H7 (cell line): ENCODE data around the gene HAP1. TPM values are rescaled to one million over a fixed set of nuclear protein-coding genes. Genes with fewer than 3 reads are reported as not detected.
"Not testable (repeated sequence)": the region's sequence is repeated elsewhere in the genome, so short reads cannot be mapped to it uniquely, and the experiment has no call there.

Source experiments
- DNase-seq: peaks from one replicate; pipeline ENCODE4 v3.0.0; 2012
- H3K27me3 ChIP-seq: 2 replicates; pipeline ENCODE4 v1.6.0; 2011; ENCODE audit warnings: mild to moderate bottlenecking, low read length; ENCODE audit not compliant: control insufficient read depth, insufficient read depth
- H3K36me3 ChIP-seq: replicated peaks from 2 replicates; pipeline ENCODE4 v1.5.1; 2011; ENCODE audit warnings: low read length; ENCODE audit not compliant: control insufficient read depth, insufficient read depth
- H3K4me3 ChIP-seq: 2 replicates; pipeline ENCODE4 v1.5.1; 2011; ENCODE audit warnings: low read depth, mild to moderate bottlenecking, control low read depth, low read length, moderate library complexity; ENCODE audit not compliant: insufficient read depth
- total RNA-seq: library from RNA; depleted of rRNA; stranded (reverse); fragments of >200 nt; shearing (Covaris generic); gene quantifications from 2 replicates; pipeline ENCODE4 v1.2.3, GENCODE V29; 2014

HAP1 gene
- total RNA-seq, 1 experiment from 2014 or later: 0.28 TPM

DNA sequence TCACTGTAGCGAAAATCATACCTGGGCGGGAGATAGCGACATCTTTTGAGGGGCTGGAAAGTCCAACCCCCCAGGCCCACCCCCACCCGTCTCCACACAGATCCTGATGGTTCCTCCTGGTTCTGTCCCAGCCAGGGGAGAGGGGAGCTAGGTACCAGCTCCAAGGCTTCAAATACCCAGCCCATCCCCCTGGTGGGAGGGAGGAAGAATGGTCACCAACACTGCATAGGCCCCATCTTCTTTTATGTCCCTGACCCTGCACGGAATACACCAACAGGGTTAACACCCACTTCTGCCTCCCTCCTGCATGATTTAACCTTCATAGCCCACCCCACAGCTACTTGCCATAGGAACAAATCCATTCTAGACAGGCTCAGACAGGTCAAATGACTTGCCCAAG is 9.3 kb downstream of the HAP1 start:
- H3K4me3 ChIP-seq: no peak overlapping the region
- peaks cover 2% of the 10 kb centered on the region; the same call in 1 of the 2 replicates for H3K27me3 ChIP-seq
- peak; percentile 66 for DNase-seq
- no peaks in the 10 kb centered on the region for H3K36me3 ChIP-seq

DNA sequence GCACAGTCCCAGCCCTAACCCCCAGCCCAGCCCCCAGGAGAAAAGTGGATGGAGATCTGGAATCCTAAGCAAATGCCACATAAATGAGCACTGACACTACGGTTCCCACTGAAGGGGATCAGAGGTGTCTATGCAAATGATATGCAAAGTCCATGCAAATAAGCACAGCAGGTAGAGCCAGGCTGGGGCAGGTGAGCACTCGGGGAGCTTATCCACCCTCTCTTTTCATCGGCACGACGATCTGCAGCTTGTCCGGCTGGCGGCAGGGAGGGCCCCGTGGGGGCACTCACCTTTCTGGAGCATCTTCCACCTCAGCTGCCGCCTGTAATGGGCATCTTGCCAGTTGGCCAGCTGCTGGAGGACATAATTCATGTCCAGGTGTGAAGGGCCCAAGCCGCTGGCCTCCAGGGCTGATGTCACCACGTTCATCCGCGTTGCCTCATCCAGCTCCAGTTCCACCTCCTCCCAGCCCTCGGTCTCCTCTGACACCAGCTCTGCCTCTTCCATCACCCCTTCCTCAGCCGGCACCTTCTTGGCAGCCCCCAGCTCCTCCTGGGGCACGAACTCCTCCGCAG is 9.9 kb downstream of the HAP1 start:
- DNase-seq: peak; percentile 72
- H3K36me3 ChIP-seq: no peaks in the 10 kb centered on the region
- no peaks in the 10 kb centered on the region for H3K27me3 ChIP-seq
- H3K4me3 ChIP-seq: no peak overlapping the region

DNA sequence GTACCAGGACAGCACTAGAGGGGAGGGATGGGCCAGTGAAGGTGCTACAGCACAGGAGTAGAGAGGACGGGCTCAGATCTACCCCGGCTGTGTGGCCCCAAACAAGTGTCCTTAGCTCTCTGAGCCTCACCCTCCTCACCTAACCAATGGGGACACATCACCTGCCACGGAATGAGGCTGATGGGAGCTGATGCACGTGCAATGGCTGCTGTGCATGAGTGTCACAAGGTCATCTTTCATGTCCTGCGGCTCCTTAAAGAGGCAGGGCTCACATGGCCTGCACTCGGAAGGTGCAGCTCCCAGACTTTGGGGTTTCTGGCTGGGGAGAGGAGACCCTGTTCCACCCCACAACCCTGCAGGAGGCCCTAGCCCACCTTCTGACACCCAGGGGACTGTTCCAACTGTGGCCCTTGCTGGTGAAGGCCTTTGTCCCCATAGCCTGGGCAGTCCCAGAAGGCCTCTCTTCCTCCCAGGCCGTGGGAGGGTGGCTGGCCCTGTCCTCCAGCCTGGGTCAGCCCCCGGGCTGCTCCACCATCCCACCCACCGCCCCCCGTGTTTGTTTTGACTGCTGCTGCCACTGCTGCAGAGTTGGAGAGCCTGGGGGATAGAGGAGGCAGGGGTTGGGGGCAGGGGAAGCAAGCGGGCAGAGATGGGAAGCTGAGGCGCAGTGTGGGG is 10.5 kb downstream of the HAP1 start:
- DNase-seq: no peak
- H3K4me3 ChIP-seq: no peak overlapping the region
- no peaks in the 10 kb centered on the region for H3K36me3 ChIP-seq
- no peaks in the 10 kb centered on the region for H3K27me3 ChIP-seq

DNA sequence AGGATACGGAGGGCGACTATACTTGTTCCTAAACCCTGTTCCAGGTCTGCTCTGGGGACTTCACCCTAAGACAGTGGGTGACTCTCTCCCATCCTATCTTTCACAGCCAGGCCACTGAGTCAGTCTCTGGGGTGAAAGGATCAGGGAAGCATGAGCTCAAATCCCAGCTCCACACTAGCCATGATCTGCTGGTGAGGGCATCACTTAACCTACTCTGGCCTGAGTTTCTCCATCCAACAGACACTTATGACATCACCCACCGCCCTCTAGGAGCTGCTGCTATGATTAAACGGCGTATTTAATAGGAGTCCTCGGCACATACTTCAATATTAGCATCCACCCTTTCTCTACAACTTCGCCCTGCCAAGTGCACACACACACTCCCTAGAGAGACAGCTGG is 12.2 kb downstream of the HAP1 start:
- DNase-seq: peak; percentile 15
- Histone ChIP-seq H3K36me3 (no peaks in the 10 kb centered on the region), H3K27me3 (no peaks in the 10 kb centered on the region), H3K4me3 (no peak overlapping the region)

DNA sequence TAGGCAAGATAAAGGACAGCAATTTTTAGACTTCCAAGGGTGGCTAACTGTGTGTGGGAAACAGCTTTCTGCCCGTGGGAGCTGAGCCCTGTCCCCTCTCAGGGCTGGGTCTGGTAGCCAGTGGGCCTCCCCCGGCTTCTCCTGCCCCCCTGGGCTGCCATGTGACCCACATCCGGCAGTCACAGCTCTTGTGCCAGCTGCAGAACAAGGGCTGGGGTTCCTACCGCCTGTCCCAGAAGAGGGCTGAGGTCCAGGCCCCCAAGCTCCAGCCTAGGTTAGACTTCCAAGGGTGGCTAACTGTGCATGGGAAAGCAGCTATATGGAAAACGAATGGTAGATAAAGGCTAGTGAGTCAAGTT is 16.2 kb downstream of the HAP1 start:
- peak; percentile 34 for DNase-seq
- Histone ChIP-seq H3K4me3 (no peak overlapping the region), H3K27me3 (peaks cover 3% of the 10 kb centered on the region; the same call in 1 of the 2 replicates), H3K36me3 (no peaks in the 10 kb centered on the region)

DNA sequence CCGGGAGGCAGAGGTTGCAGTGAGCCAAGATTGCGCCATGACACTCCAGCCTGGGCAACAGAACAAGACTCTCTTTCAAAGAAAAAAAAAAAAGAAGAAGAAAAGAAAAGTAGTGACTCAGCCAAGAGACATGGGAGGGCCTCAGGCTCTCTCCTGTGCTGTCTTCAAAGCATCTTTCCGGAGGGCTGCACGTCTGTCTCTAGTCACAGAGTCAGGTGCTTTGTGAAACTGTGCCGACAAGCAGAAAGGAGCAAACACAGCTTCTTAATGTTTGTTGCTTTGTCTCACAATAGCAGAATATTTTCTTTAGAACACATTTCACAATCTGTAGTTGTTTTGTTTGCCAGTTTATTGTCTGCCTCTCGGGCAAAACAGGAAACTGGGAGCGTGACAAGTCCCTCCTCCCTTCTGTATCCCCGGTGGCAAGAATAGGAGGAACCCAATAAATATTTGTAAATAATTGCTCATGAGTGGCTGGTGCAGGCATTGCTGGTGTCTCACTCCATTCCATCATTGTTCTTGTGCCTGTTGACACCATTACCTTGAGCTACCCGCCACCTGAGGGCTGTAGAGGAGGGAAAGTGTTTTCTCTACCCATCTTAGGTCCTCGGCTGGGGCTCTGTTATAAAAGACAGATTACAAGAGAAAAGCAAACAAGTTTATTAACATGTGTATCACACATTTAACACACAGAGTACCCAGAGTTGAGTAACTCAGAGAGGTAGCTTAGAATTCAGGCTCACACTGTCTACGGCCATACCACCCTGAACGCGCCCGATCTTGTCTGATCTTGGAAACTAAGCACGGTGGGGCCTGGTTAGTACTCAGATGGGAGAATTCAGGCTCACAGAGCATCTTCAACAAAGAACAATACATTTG is 16.8 kb downstream of the HAP1 start:
- H3K36me3 ChIP-seq: no peaks in the 10 kb centered on the region
- peak; percentile 29 for DNase-seq
- peaks cover 3% of the 10 kb centered on the region; the same call in 1 of the 2 replicates for H3K27me3 ChIP-seq
- H3K4me3 ChIP-seq: no peak overlapping the region

DNA sequence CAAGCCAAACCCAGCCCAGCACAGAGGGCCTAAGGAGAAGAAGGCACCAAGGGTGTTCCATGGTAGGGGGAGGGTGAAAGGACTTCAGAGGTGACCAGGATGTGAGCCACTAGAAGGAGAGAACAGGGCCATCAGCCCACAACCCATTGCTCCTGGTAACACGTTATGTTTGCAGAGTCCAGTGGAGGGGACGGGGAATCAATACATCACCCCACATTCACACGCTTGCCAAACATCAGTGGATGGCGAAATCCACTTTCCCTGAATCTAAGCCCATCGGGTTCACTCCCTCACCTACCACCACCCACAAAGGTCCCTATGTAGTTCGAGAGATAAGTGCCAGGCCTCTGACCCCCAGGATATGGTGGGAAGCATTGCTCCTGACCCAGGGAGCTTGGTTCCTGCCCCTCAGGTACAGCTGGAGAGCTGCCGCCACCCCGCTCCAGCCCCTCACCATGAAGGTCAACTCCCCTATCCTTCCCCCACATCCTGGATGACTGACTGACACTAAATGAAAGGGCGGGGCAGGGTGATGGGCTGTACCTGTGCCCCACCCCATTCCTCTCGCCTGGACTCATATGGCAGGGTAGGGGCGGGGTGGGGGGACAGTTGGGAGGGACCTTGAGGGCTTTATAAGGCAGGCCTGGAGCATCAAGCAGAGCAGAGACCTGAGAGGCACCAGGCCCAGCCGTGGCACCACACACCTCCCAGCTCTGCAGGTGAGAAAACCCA is 22.6 kb downstream of the HAP1 start, which contains the start of gene GAST:
Gene GAST, plus strand, starts transcription at position 663 of the 732 bp plus-strand sequence. CDS start 3,106 bp downstream, outside the sequence.
- Histone ChIP-seq H3K27me3 (peaks cover 42% of the 10 kb centered on the region), H3K4me3 (no peak within 1 kb of the TSS), H3K36me3 (no peaks in the 10 kb centered on the region)
- DNase-seq: peak; percentile 33

DNA sequence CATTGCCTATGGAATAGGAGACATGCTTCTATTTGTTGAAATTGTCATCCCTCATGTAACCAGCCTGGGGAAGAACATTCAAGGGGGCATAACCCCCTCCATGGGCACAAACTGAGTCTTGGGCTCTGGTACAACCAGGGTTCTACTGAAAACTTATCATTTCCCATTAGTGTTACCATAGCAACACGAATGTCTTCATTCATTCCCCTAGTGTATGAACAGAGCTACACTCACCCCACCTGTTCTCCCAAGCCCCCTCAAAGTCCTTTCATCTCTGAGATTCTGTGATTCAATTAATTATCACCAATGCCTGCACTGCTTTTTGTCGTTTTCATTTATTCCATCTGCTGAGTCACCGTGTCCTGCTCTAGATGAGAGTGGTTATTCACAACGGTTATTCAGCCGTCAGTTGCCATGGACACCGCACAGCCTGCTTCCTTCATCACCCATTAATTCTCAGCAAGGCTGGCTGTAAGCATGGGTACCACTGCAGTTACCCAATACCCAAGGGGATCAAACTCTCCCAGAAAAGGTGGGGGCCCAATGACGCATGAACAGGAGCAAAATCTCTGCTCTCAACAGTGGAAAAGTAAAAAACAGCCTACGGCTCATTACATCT is 23.9 kb downstream of the HAP1 start:
- Histone ChIP-seq H3K4me3 (no peak overlapping the region), H3K36me3 (no peaks in the 10 kb centered on the region), H3K27me3 (peaks cover 52% of the 10 kb centered on the region)
- no peak for DNase-seq

DNA sequence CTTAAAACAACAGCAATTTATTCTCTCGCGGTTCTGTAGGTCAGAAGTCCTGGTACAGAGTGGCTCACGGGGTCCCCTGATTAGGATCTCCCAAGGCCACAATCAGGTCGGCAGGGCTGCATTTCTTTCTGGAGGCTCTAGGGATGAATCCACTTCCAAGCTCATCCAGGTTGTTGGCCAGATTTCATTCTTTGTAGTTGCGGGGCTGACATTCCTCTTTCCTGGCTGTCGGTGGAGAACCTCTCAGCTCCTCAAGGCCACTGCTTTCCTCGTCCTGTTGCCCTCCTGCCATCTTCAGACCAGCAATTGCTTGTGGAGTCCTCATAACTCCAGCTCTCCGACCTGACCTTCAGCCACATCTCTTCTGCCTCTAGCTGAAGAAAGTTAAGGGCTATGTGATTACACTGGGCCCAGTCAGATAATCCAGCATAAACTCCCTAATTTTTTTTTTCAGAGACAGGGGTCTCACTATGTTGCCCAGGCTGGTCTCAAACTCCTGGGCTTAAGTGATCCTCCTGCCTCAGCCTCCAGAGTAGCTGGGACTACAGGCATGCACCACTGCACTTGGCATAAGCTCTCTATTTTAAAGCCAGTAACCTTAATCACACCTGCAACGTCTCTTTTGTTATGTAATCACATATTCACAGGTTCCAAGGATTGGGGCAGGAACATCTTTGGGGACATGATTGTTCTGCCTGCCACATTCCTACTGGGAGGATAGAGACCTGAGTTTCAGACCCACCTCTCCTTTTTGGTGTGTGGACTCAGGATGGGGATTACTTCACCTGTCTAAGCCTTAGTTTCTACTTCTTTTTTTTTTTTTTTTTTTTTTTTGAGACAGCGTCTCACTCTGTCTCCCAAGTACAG is 26.4 kb downstream of the HAP1 start:
- DNase-seq: peak; percentile 59
- H3K27me3 ChIP-seq: peaks cover 51% of the 10 kb centered on the region
- H3K36me3 ChIP-seq: no peaks in the 10 kb centered on the region
- H3K4me3 ChIP-seq: no peak overlapping the region

DNA sequence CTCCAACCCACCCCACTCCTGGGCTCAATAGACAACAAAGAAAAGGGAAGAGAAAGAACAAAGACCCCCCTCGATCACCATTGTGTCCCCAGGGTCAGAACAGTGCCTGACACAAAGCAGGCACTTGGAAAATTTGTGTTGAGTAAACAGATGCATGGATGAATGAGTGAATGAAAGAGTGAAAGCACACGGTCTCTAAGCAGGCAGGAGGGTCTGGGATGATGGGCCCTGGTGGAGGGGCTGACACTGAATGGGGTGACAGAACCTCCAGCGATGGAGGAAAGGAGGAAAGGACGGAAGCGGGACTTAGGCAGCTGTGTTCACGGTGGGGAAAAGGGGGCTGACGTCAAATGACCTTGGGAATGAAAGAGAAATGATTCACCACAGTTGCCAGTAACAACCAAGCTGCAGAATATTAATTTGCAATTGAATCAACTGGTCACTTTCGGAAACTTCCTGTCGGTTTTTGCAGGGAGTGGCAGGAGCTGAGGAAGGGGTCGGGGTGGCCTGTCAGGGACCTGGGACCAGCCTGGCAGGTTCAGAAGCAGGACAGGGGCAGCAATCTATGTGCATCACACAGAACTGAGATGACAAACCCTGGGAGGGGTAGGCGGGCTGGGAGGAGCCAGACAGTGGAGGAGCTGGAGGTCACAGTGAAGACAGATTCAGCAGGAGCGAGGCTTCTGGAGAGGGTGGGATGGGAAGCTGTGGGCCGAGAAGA is 29.0 kb downstream of the HAP1 start:
- DNase-seq: peak; percentile 72
- no peaks in the 10 kb centered on the region for H3K36me3 ChIP-seq
- no peak overlapping the region for H3K4me3 ChIP-seq
- peaks cover 32% of the 10 kb centered on the region for H3K27me3 ChIP-seq

DNA sequence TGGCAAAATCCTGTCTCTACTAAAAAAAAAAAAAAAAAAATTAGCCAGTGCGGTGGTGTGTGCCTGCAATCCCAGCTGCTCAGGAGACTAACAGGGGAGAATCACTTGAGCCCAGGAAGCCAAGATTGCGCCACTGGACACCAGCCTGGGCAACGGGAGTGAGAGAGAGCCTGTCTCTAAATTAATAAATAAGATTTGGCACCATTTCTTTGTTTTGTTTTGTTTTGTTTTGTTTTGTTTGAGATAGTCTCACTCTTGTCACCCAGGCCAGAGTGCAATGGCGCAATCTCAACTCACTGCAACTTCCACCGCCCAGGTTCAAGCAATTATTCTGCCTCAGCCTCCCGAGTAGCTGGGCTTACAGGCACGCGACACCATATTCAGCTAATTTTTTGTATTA is 31.7 kb downstream of the HAP1 start:
- no peak for DNase-seq
- Histone ChIP-seq H3K4me3 (no peak overlapping the region), H3K36me3 (no peaks in the 10 kb centered on the region)

DNA sequence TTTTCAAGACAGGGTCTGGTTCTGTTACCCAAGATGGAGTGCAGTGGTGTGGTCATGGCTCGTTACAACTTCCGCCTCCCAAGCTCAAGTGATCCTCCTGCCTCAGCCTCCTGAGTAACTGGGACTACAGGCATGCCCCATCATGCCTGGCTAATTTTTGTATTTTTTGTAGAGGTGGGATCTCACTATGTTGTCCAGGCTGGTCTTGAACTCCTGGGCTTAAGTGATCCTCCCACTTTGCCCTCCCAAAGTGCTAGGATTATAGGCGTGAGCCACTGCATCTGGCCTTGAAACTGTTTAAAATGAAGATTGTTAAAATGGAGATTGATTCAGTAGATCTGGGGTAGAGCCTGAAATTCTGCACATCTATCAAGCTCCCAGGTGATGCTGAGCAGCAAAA is 33.6 kb downstream of the HAP1 start:
- DNase-seq, H3K27me3 ChIP-seq, H3K4me3 ChIP-seq, H3K36me3 ChIP-seq: not testable (repeated sequence)

More for the DNA sequence above, 31.7 kb downstream of the HAP1 start:
- H3K27me3 ChIP-seq: peaks cover 13% of the 10 kb centered on the region
